Astrocyte of the hippocampus (primary cell): ENCODE results near the gene BAMBI.
A peak's percentile ranks its signal among the peaks of the same experiment; 100 is the strongest.
"Not testable (repeated sequence)": the region's sequence is repeated elsewhere in the genome, so short reads cannot be mapped to it uniquely, and the experiment has no call there.

Experiments used
- DNase-seq: peaks from one replicate; pipeline ENCODE4 v3.0.0; 2011; ENCODE audit warnings: low read depth, low spot score

BAMBI gene, protein sequence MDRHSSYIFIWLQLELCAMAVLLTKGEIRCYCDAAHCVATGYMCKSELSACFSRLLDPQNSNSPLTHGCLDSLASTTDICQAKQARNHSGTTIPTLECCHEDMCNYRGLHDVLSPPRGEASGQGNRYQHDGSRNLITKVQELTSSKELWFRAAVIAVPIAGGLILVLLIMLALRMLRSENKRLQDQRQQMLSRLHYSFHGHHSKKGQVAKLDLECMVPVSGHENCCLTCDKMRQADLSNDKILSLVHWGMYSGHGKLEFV

DNA sequence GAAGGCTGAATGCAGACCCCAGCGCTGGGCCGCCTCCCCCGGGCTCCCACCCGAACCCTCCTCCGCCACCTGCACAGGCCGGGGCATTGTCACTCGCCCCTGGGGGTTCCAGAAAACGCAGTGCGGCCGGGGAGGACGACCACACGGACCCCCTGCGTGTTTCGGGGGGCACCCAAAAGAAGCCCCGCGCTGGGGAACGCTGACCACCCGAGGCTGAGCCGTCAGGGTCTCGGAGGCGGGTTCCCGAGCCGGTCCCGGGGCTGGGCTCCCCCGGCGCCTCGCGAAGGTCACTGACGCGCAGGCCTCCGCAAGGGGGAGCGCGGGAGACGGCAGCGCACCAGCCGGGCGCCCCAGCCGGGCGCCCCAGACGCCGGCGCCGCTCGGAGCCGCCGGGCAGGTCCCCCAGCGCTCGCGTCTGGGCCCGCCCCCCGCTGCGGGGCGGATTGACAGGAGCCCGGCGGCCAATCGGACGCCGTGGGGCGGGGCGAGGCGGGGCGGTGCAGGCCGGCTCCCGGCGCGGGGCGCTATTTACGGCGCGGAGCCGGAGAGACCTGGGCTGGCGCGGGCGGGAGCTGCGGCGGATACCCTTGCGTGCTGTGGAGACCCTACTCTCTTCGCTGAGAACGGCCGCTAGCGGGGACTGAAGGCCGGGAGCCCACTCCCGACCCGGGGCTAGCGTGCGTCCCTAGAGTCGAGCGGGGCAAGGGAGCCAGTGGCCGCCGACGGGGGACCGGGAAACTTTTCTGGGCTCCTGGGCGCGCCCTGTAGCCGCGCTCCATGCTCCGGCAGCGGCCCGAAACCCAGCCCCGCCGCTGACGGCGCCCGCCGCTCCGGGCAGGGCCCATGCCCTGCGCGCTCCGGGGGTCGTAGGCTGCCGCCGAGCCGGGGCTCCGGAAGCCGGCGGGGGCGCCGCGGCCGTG is at the start of gene BAMBI:
TSS of gene BAMBI (plus strand) at position 554 of the 920 bp plus-strand sequence. CDS start 377 bp downstream, outside the sequence.
- peak; percentile 99 for DNase-seq

DNA sequence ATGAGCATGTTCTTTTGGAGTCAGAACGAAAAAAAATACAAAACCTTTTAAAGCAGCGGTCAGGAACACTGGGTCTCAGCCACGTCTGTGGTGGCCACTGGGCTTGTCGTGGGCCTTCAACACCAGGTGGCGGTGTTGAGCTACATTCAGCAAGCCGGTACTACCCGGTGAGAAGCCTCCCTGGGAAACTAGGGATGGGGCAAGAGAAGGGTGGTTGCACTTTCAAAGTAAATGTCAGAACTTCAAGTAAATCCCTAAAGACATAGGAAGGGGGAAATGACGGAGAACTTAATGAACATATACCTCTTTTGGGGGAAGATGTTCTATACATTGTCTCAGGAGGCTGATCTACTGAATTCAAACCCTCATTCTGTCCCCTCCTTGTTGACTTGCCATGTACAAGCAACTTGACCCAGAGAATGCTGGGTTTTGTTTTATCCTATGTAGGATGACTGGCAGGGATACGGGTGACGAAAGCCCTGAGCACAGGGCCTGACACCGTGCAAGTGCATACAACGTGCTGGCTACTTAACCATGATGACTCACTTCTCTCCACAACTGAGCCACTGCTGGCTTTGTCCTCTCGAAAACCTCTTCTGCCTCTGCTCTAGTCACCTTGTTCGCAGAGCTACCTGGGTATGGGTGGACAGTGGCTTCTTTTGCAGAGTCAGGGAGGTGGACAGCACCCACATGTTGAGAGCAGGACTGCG is 49.0 kb upstream of the BAMBI start:
- DNase-seq: peak; percentile 94

DNA sequence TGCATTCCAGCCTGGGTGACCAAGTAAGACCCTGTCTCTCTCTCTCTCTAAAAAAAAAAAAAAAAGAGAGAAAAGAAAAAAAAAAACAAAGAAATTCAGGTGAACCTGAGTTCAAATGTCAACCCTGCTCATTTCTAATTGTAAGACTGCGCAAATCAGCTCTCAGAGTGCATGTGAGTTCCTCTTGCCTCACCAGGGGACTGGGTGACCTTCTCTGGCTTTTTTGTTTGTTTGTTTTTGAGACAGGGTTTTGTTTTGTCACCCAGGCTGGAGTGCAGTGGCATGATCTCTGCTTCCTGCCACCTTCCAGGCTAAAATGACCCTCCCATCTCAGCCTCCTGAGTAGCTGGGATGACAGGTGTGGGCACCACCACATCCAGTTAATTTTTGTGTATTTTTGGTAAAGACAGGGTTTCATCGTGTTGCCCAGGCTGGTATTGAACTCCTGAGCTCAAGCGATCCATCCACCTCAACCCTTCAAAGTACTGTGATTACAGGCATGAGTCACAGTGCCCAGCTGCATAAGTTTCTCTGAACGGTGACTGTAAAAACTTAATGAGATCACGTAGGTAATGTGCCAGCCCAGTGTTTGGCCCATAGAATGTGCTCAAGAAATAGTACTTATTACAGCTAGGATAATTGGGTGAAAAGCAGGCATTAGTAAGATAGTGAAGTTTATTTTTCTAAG is 45.3 kb upstream of the BAMBI start:
- DNase-seq: peak; percentile 73

DNA sequence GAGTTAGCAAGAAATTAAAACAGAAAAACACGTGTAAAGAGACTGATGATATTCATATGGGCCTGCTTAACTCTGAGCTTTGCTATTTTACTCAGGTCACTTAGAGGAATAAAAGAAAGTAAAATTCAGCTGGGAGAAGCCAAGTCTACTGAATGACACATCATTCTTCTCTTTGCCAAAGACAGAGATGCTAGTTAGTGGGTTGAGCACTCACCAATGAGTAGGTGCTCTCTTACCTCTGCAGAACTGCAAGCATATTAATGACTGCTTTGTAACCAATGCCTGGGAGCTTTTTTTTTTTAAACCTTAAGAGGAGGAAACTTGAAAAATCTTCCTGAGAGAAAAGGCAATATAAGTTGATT is 44.8 kb upstream of the BAMBI start:
- peak; percentile 45 for DNase-seq

DNA sequence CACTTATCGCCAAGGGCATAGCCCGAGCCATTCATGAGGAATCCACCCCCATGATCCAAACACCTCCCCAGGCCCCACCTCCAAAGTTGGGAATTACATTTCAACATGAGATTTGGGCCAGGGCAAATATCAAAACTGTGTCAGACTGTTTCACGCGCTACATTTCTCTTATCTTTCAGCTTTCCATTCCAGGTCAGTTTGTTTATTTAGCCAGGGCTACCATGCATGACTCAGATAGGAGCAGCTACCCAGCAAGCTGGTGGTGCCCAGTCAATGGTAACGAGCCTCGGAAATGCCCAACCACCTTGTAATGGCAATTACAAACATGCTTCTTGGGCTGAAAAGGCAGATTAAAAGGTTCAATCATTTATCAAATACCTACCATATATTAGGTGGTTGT is 43.6 kb upstream of the BAMBI start:
- DNase-seq: peak; percentile 56

DNA sequence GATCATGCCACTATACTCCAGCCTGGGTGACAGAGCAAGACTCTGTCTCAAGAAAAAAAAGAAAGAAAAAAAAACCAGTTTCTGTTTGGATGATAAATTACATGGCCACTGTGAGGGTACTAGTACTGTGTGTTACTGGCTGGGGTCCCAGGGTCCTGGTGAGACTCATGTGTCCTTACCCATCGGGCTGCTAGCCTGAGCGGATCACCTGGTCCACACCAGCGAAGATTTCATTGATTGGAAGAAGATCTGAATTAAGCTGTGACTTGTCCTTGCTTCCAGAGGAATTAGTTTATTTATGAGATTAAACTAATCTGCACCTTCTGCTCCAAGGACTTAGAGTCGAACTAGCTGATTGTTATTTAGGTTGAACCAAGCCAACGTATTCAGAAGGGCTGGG is 40.0 kb upstream of the BAMBI start:
- DNase-seq: no peak

DNA sequence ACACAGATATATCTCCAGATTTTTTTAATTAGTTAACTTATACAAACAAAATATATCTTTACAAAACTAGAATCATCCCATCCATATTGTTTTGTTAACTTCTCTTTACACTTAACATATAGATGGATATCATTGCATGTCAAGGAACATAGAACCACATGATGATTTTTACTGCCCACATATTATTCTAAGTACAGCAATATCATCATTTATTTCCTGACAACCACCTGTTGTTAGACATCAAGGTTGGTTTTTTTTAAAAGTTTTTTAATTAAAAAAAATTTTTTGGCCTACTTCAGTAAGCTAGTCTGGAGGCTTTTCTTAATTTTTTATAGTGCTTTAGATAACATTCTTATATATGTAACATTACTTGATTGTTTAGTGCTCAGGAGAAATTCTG is 38.9 kb upstream of the BAMBI start:
- no peak for DNase-seq

DNA sequence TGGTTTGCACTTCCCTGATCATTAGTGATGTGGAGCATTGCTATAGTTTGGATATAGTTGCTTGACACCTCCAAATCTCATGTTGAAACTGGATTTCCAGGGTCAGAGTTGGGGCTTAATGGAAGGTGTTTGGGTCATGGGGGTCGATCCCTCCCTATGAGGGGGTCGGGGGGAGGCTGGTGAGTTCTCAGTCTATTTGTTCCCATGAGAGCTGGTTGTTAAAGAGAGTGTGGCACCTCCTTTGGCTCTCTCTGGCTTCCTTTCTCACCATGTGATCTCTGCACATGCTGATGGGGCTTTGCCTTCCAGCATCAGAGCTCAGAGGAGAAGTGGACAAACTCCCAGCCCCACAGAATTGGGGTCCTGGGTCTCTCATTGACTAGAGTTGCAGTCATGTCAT is 36.8 kb upstream of the BAMBI start:
- no peak for DNase-seq

DNA sequence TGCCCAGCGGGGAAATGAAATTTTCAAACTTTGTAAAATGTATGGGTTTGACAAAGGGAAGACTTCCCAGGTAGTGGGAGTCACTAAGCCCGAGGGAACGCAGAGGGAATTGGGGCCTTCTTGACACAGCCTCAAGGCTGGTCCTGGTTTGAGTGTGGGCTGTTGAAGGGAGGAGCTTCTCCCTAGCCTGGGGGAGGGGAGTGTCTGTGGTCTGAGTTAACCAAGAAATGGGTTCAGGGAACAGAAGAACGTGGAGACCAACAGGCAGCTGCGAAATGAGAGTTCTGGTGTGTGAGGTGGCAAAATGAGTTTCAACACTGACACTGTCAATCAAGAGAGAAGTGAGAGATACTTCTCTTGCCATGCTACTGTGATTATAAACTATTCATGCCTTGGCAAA is 32.7 kb upstream of the BAMBI start:
- no peak for DNase-seq

DNA sequence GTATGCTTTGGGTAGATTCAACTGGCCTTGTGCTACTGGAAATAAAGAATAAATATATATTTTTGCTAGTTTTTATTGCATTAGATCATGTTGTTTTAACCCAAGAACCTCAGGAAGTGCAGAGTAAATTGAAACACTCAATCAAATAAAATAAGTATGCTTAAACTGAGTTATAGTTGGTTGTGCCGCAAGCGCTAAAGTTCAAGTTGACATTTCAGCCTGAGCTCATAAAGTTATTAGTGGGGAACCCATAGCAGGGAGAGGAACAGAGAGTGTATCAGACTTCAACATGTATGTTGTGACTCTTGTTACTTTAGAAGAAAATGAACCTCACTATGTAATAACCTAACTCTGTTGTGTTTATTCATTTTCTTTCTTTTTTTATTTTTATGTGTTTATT is 25.2 kb upstream of the BAMBI start:
- no peak for DNase-seq

DNA sequence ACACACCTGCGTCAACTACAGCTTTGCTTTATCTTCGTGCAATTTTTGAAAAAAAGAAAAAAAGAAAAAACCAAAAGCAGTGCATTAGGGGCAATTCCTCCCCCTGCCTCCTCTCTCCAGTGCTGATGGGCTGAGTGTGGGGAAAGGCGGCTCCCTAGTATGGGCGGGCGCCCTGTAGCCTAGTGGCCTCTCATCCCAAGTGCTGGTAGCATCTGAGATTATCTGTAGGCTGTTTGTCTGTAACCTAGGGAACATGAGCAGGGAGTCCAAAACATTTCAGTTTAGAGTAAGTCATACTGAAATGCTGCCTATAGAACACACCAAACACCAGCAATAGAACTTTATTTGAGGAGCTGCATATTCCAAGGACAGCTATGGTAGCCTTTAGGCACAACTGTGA is 24.6 kb upstream of the BAMBI start:
- DNase-seq: no peak

DNA sequence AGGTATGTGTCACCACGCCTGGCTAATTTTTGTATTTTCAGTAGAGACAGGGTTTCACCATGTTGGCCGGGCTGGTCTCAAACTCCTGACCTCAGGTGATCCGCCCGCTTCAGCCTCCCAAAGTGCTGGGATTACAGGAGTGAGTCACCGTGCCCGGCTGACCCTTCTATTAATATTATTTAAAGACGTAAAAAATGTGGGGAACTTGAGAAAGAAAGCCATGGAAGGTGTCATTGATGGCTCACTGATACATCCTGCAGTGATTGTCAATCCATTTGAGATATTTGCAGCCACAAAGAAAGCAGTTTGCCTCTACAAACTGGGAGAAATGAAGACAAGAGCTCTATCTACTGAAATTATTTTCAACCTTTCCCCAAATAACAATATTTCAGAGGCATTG is 18.5 kb upstream of the BAMBI start:
- DNase-seq: not testable (repeated sequence)

DNA sequence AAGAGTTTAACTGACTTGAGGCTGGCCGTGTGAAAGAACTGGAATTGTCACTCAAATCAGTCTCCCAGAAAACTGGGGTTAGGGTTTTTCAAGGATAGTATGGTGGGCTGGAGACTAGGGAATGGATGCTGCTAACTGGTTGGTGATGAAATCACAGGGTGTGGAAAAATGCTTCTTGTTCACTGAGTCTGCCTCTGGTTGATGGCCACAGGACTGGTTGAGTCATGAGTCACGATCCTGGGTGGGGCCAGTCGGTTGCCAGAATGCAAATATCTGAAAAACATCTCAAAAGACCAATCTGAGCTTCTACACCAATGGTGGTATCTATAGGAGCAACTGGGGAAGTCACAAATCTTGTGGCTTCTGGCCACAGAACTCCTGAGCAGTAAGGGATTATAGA is 16.3 kb upstream of the BAMBI start:
- DNase-seq: peak; percentile 85

DNA sequence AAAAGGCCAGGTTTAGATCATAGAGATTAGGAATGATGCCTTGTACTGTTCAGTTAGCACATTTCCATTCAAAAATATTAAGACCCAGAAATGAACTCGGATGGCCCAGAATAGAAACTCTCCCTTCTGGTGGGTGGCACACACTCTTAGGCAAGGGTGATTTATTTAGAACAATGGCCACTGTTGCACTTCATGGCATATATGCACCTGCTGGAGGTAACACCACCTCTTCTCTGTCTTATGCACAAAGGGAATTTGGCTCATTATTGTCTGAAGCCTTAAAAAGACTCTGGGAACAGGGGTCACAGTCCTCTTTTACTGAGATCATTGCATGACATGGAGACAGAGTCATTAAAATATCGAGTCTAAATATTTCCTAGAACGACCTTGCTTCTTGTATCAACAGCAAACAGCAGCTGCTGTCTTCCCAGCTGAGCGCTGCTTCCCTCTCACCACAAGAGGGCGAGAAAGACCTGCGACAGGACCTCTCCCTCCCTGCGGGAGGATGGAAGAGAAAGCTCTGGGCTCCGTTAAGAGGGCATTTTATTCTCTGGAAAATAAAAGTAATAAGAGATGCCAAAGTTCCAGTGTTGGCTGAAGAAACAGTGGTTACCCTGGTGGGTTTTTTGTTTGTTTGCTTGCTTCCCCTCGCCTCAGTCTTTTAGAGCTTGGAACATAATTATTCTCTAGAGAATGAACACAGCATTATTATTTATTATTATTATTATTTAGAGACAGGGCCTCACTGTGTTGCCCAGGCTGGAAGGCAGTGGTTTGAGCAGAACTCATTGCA is 13.5 kb upstream of the BAMBI start:
- peak; percentile 94 for DNase-seq

DNA sequence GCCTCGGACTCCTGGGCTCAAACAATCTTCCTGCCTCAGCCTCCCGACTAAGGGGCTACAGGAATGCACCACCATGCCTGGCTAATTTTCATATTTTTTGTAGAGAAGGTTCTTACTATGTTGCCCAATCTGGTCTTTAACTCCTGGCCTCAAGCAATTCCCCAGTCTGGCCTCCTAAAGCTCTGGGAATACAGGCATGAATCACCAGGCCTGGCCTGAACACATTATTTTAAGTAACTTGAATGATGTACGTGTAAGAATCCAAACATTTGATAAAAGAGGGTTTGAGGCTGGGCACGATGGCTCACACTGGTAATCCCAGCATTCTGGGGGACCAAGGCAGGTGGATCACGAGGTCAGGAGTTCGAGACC is 13.0 kb upstream of the BAMBI start:
- DNase-seq: peak; percentile 64

DNA sequence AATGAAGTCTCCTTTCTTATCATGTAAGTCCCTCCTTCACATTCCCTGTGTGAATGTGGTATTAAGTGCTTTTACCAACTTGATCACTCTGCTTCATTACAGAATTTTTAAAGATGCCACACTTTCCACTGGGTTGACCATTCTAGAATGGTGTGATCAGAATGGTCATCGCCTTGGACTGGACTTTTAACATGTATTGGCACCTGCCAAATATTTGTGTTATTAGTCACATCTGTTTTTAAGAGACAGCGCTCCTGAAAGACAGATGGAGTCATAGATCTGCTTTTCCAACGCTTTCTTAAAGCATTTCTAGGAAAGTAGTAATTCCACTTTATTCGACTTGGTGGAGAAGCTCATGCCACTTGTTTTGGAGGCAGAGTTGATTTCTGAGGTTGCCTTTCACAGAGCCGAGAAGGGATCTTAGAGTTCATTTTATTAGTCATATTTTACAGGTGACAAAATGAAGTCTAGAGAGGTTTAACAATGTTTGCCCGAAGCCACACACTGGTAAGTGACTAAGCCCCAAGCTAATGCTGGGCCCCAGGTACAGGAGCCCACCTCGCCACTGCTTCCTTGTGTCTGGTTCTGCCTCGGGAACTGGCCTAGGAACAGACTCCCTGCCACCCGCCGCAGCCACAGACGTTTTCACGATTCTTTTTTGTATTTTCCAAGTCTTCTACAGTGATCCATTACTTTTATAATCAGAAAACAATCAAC is 10.4 kb upstream of the BAMBI start:
- DNase-seq: no peak

DNA sequence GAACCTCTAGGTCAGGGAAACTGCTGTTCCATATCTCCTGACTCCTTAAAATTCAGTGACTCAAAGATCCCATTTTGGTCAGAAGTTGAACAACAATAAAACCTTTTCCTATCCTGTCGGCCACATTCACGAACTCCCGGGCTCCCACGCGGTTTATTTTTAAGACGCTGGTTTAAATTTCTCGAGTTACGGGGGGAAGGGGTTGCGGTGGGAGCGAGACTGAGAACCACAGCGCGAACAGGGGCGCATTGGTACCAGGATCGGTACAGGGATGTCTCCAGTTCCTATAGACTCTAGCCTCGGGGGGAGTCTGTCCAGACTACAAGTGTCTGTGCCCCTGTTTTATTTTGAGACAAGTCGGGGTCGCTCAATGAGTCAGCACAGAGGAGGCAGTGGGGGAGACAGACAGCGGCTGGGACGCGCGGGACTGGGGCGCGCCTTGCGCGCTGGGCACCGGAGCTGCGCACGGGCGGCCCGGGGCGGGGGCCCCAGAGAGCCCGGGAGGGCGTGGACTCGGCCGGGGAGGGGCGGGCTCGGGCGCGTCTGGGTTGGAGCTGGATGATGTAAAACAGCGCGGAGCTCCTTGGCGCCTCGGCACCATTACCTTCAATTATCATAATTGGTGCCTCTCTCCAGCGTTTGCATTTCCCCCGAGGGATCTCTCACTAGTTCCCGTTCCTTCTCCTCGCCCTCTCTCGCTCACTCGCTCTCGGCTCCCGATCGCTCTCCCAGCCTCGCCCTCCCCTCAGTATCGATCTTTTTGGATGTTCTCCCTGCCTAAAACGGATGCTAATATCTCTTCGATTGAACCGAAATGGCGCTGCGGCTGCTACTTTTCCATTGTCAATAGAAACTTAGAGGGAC is 8.7 kb upstream of the BAMBI start:
- DNase-seq: peak; percentile 87

DNA sequence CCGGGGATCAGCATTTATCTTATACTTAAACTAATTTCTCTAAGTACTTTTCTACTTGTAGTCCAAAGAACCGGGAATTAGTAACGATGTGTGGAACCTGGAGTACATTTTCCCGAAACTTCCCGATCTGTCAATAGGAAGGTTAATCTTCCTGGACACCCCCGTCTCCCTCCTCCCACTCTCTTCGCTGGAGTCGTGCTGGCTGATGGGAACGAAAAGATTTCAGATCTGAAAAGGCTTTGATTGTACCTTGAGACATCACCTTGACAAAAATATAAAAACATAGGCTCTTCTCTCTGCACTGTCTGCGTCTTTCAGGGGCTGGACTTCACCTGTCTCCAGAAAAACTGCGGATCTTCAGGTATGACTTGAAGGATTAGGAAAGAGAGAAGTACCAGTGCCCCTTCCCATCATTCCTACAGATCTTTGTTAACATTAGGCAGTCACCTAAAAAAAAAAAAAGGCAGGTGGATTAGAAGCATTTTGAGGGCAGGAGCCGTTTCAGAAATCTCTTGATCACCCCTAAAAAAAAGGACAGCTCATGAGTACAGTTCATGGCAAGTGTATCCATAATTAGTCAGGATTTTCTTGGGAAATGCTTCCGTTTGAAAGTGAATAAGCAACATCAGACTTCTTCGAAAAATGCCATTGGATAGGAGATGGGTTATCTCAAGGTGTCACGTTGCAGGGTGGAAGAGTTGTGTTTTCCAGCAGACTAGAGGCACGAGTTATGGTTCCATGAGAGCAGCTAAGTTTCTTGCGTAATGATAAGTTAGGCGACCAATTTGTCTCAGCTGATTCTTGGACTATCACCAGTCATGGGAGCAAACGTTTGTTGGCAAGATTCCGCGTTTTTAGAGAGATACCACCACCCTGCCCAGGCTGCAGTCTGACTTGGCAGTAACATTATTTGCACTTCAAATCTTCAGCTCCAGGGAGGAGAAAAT is 7.8 kb upstream of the BAMBI start:
- DNase-seq: no peak
